HG02642 (cell line): ENCODE results near the gene SMLR1.
"Not testable (repeated sequence)": the region's sequence is repeated elsewhere in the genome, so short reads cannot be mapped to it uniquely, and the experiment has no call there.

Source experiments
- ATAC-seq: cut with Tn5 transposase; IDR thresholded peaks from one replicate; pipeline ENCODE4 v1.9.1; 2021; ENCODE audit warnings: mild to moderate bottlenecking; ENCODE audit not compliant: unreplicated experiment, poor library complexity

The SMLR1 gene

GRCh38 chr6:130827247-130828149 lies at the start of gene SMLR1:
SMLR1 (plus strand) TSS chr6:130827406; CDS start chr6:130827414, 8 bp downstream.
- no peak for ATAC-seq

GRCh38 chr6:130778946-130779657 lies 48.1 kb upstream of the SMLR1 start:
- ATAC-seq: no peak

- ATAC-seq: no peak
Observed at GRCh38 chr6:130779658-130780033, 47.6 kb upstream of the SMLR1 start.

GRCh38 chr6:130780122-130780521 lies 47.1 kb upstream of the SMLR1 start:
- no peak for ATAC-seq

GRCh38 chr6:130781557-130781956 lies 45.6 kb upstream of the SMLR1 start:
- no peak for ATAC-seq

- no peak for ATAC-seq
Observed at GRCh38 chr6:130783416-130784107, 43.6 kb upstream of the SMLR1 start.

- peak; percentile 46 for ATAC-seq
Observed at GRCh38 chr6:130787726-130788500, 39.3 kb upstream of the SMLR1 start.

- no peak for ATAC-seq
Observed at GRCh38 chr6:130788954-130789353, 38.3 kb upstream of the SMLR1 start.

- ATAC-seq: no peak
Observed at GRCh38 chr6:130794010-130794697, 33.1 kb upstream of the SMLR1 start.

- ATAC-seq: no peak
Observed at GRCh38 chr6:130794738-130795137, 32.5 kb upstream of the SMLR1 start.

GRCh38 chr6:130796313-130796905 lies 30.8 kb upstream of the SMLR1 start:
- no peak for ATAC-seq

GRCh38 chr6:130797061-130797460 lies 30.1 kb upstream of the SMLR1 start:
- ATAC-seq: no peak

- ATAC-seq: not testable (repeated sequence)
Observed at GRCh38 chr6:130801368-130801767, 25.8 kb upstream of the SMLR1 start.

- no peak for ATAC-seq
Observed at GRCh38 chr6:130810307-130811030, 16.7 kb upstream of the SMLR1 start.

GRCh38 chr6:130811932-130812331 lies 15.3 kb upstream of the SMLR1 start:
- ATAC-seq: no peak

GRCh38 chr6:130814506-130814905 lies 12.7 kb upstream of the SMLR1 start:
- no peak for ATAC-seq

GRCh38 chr6:130815200-130816071 lies 11.8 kb upstream of the SMLR1 start:
- ATAC-seq: no peak

- no peak for ATAC-seq
Observed at GRCh38 chr6:130822736-130823135, 4.5 kb upstream of the SMLR1 start.
